Esophagus (tissue), 2 donors: ENCODE results near the gene SCIMP. TPM values are rescaled to one million over a fixed set of nuclear protein-coding genes. Genes with fewer than 3 reads are reported as not detected.
"Not testable (repeated sequence)": the region's sequence is repeated elsewhere in the genome, so short reads cannot be mapped to it uniquely, and the experiment has no call there.

Source experiments
- H3K27ac ChIP-seq, 2 donors: one replicate each; pipeline ENCODE4 v1.5.1; 2013; ENCODE audit warnings: low read depth in 2 of 2, mild to moderate bottlenecking in 2 of 2, inconsistent platforms in 1 of 2, low read length in 1 of 2, moderate library complexity in 1 of 2
- H3K27me3 ChIP-seq, 2 donors: one replicate each; pipeline ENCODE4 v1.6.1; 2013; ENCODE audit warnings: low read length in 2 of 2, control low read depth in 1 of 2, mild to moderate bottlenecking in 1 of 2; ENCODE audit not compliant: insufficient read depth in 2 of 2, control insufficient read depth in 1 of 2
- H3K36me3 ChIP-seq, 2 donors: one replicate each; pipeline ENCODE4 v1.6.1; 2013; ENCODE audit warnings: low read length in 1 of 2; ENCODE audit not compliant: control insufficient read depth in 2 of 2, insufficient read depth in 2 of 2
- H3K4me1 ChIP-seq, 2 donors: one replicate each; pipeline ENCODE4 v1.6.1; 2013; ENCODE audit warnings: low read length in 1 of 2; ENCODE audit not compliant: control insufficient read depth in 2 of 2, insufficient read depth in 2 of 2
- H3K4me3 ChIP-seq, 2 donors: one replicate each; pipeline ENCODE4 v1.5.1; 2013; ENCODE audit warnings: low read length in 2 of 2, mild to moderate bottlenecking in 2 of 2, low read depth in 1 of 2, moderate library complexity in 1 of 2
- H3K9me3 ChIP-seq, 2 donors: one replicate each; pipeline ENCODE4 v1.6.1; 2013; ENCODE audit warnings: mild to moderate bottlenecking in 2 of 2, low read depth in 1 of 2, low read length in 1 of 2, moderate library complexity in 1 of 2; ENCODE audit not compliant: control insufficient read depth in 2 of 2, insufficient read depth in 1 of 2
- WGBS, 2 donors: extraction: QIAGEN DNeasy Blood & Tissue Kit; methylation state at CpG; one replicate each; pipeline ENCODE4 v1.1.7; 2013; 5-methylcytosine and 5-hydroxymethylcytosine counted together
- polyA plus RNA-seq, 2 donors: library from polyadenylated mRNA; stranded (reverse); fragments of 200-250 nt; gene quantifications; one replicate each; pipeline ENCODE4 v1.2.3, GENCODE V29; 2013
- donor health status: healthy with polysubstance abuse.
- donor health status: Bipolar disorder and iron deficiency.

The SCIMP gene
- polyA plus RNA-seq, 2 donors: 0.18 to 0.29 TPM

- 65 to 70% methylated on average over 4 of the region's 7 CpGs for WGBS, 2 donors
- H3K27me3 ChIP-seq, H3K36me3 ChIP-seq, H3K9me3 ChIP-seq, H3K4me1 ChIP-seq, H3K27ac ChIP-seq, H3K4me3 ChIP-seq: not testable (repeated sequence)
Observed at GRCh38 chr17:5165791-5166564, 68.7 kb downstream of the SCIMP start.

DNA sequence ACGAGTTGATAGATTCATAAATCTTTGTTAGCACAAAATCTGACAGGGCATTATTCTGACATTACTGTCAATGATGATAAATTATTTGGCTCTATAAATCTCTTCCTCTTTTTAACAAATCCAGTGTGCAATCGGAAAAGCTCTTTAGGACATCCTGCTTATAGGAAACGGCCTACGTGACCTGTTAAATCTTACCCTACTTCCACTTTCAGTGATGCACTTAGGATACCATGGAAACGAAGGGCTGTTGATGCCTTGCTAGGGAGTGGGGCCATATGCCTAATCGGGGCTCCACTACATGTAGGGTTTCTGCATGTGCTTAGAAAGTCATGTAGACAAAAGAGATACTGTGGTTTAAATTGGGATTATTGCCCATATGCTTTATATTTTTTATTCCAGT is 70.2 kb downstream of the SCIMP start:
- WGBS, 2 donors: 73 to 74% methylated on average over 6 of the region's 6 CpGs
- H3K27ac ChIP-seq: no peak overlapping the region

DNA sequence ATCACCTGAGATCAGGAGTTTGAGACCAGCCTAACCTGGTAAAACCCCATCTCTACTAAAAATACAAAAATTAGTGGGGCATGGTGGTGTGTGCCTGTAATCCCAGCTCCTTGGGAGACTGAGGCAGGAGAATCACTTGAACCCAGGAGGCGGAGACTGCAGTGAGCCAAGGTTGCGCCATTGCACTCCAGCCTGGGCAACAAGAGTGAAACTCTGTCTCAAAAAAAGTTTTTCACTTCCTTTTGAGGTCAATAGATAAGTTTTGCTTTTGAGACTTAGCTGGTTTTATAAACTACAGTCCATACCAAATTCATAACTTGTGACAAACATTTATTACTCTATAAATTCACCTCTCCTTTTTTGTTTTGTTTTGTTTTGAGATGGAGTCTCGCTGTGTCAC is 72.9 kb downstream of the SCIMP start:
- H3K27ac ChIP-seq, H3K9me3 ChIP-seq, H3K36me3 ChIP-seq, H3K4me1 ChIP-seq, H3K27me3 ChIP-seq, H3K4me3 ChIP-seq: not testable (repeated sequence)
- 77 to 82% methylated on average over 3 of the region's 3 CpGs for WGBS, 2 donors

More for the DNA sequence above, 70.2 kb downstream of the SCIMP start:
- Histone ChIP-seq H3K36me3 (no peaks in the 10 kb centered on the region), H3K27me3 (no peaks in the 10 kb centered on the region), H3K4me3 (no peak overlapping the region), H3K9me3 (no peaks in the 10 kb centered on the region), H3K4me1 (no peaks in the 10 kb centered on the region)

GRCh38 chr17:5160702-5161101 is 74.0 kb downstream of the SCIMP start:
- not testable (repeated sequence) for H3K27me3 ChIP-seq

More at GRCh38 chr17:5160702-5161101, 74.0 kb downstream of the SCIMP start:
- not testable (repeated sequence) for H3K36me3 ChIP-seq, H3K27ac ChIP-seq, H3K4me3 ChIP-seq, H3K4me1 ChIP-seq, H3K9me3 ChIP-seq
- 83 to 100% methylated on average over 1 of the region's 1 CpG for WGBS, 2 donors

Other genes starting within 250 kb of the SCIMP start
- 10 to 100 TPM; 26.3 to 50.8 TPM for gene CAMTA2, start 247.2 kb downstream of the SCIMP start, polyA plus RNA-seq
- gene INCA1, start 237.3 kb downstream of the SCIMP start, polyA plus RNA-seq: 1 to 10 TPM in 1 of 2 donors, under 1 TPM in 1; 0.67 to 1.2 TPM
- gene KIF1C, start 236.9 kb downstream of the SCIMP start, polyA plus RNA-seq: 10 to 100 TPM; 64.7 to 71.6 TPM
- 1 to 10 TPM in 1 of 2 donors, under 1 TPM in 1; 0.92 to 3.1 TPM for gene SLC52A1, start 199.4 kb downstream of the SCIMP start, polyA plus RNA-seq
- gene ZFP3, start 156.4 kb downstream of the SCIMP start, polyA plus RNA-seq: 1 to 10 TPM; 1.5 to 1.8 TPM
- 1 to 10 TPM; 4.3 to 5.8 TPM for gene ZNF232, start 123.0 kb downstream of the SCIMP start, polyA plus RNA-seq
- gene USP6, start 118.8 kb downstream of the SCIMP start, polyA plus RNA-seq: under 1 TPM; 0.02 to 0.04 TPM
- gene ZNF594, start 43.0 kb downstream of the SCIMP start, polyA plus RNA-seq: 1 to 10 TPM in 1 of 2 donors, under 1 TPM in 1; 0.86 to 1.7 TPM
- 1 to 10 TPM; 8.8 to 9.0 TPM for gene RABEP1, start 47.4 kb upstream of the SCIMP start, polyA plus RNA-seq
- gene NUP88, start 184.8 kb upstream of the SCIMP start, polyA plus RNA-seq: 10 to 100 TPM; 55.3 to 65.7 TPM
- 10 to 100 TPM; 22.1 to 23.9 TPM for gene RPAIN, start 185.3 kb upstream of the SCIMP start, polyA plus RNA-seq
- gene C1QBP, start 204.3 kb upstream of the SCIMP start, polyA plus RNA-seq: 100 to 1,000 TPM; 118 to 204 TPM
- 1 to 10 TPM; 5.0 to 5.2 TPM for gene DHX33, start 234.1 kb upstream of the SCIMP start, polyA plus RNA-seq